ENCODE results near the gene ZNRF3. TPM values are rescaled to one million over a fixed set of nuclear protein-coding genes. Genes with fewer than 3 reads are reported as not detected.

The ZNRF3 gene
- total RNA-seq, 1 donor from 2014 or later: 5.8 TPM

- FAIRE-seq (no peak), DNase-seq (ENCODE audit: low read depth) (no peak)
- no peak overlapping the region for H3K27ac Mint-ChIP-seq (ENCODE audit: unreplicated experiment)
- Histone ChIP-seq H3K27me3 (ENCODE audit: insufficient read depth, low read length) (no peaks in the 10 kb centered on the region), H3K9ac (ENCODE audit: low read length) (no peak overlapping the region), H3K9me3 (ENCODE audit: insufficient read depth, low read depth, low read length) (no peaks in the 10 kb centered on the region), H4K20me1 (ENCODE audit: insufficient read depth, low read length) (no peaks in the 10 kb centered on the region), H3K27ac (ENCODE audit: low read depth, low read length) (no peak overlapping the region), H3K4me3 (ENCODE audit: insufficient read depth, low read depth, low read length) (no peak overlapping the region), H3K79me2 (ENCODE audit: insufficient read depth, low read length) (no peaks in the 10 kb centered on the region), H3K36me3 (ENCODE audit: insufficient read depth, low read length) (peaks cover 2% of the 10 kb centered on the region), H3K4me1 (ENCODE audit: insufficient read depth, low read length) (no peaks in the 10 kb centered on the region), H3K4me2 (ENCODE audit: low read length) (no peak overlapping the region), H2AFZ (ENCODE audit: low read depth, low read length) (no peak overlapping the region)
- peaks cover 4% of the 10 kb centered on the region for H3K4me1 Mint-ChIP-seq (ENCODE audit: low read depth, unreplicated experiment)
- peaks cover 7% of the 10 kb centered on the region for H3K36me3 Mint-ChIP-seq (ENCODE audit: low read depth, unreplicated experiment)
- no peaks in the 10 kb centered on the region for H3K27me3 Mint-ChIP-seq (ENCODE audit: low read depth, unreplicated experiment)
- TF ChIP-seq EZH2 (IDR thresholded peaks at IDR 0.05; ENCODE audit: insufficient read depth, low read length) (no peak), CTCF (IDR thresholded peaks at IDR 0.05; ENCODE audit: insufficient read depth, low read depth, low read length) (no peak)
- no peak overlapping the region for H3K4me3 Mint-ChIP-seq (ENCODE audit: unreplicated experiment)
- H3K9me3 Mint-ChIP-seq (ENCODE audit: unreplicated experiment): no peaks in the 10 kb centered on the region
These were observed 131.4 kb downstream of the ZNRF3 start for GRCh38 chr22:29014773-29015172.

GRCh38 chr22:29016067-29016938, 132.9 kb downstream of the ZNRF3 start:
- H3K27me3 ChIP-seq (ENCODE audit: insufficient read depth, low read length): no peaks in the 10 kb centered on the region
- H4K20me1 ChIP-seq (ENCODE audit: insufficient read depth, low read length): no peaks in the 10 kb centered on the region
- H3K4me3 ChIP-seq (ENCODE audit: insufficient read depth, low read depth, low read length): no peak overlapping the region
- FAIRE-seq (no peak), DNase-seq (ENCODE audit: low read depth) (no peak)
- Mint-ChIP-seq H3K9me3 (ENCODE audit: unreplicated experiment) (peaks cover 3% of the 10 kb centered on the region), H3K4me3 (ENCODE audit: unreplicated experiment) (no peak overlapping the region), H3K36me3 (ENCODE audit: low read depth, unreplicated experiment) (peaks cover 7% of the 10 kb centered on the region), H3K4me1 (ENCODE audit: low read depth, unreplicated experiment) (peaks cover 4% of the 10 kb centered on the region), H3K27me3 (ENCODE audit: low read depth, unreplicated experiment) (no peaks in the 10 kb centered on the region), H3K27ac (ENCODE audit: unreplicated experiment) (no peak overlapping the region)
- no peaks in the 10 kb centered on the region for H3K79me2 ChIP-seq (ENCODE audit: insufficient read depth, low read length)
- no peak overlapping the region for H2AFZ ChIP-seq (ENCODE audit: low read depth, low read length)
- no peak overlapping the region for H3K4me2 ChIP-seq (ENCODE audit: low read length)
- no peak overlapping the region for H3K27ac ChIP-seq (ENCODE audit: low read depth, low read length)
- no peaks in the 10 kb centered on the region for H3K9me3 ChIP-seq (ENCODE audit: insufficient read depth, low read depth, low read length)
- TF ChIP-seq CTCF (IDR thresholded peaks at IDR 0.05; ENCODE audit: insufficient read depth, low read depth, low read length) (no peak), EZH2 (IDR thresholded peaks at IDR 0.05; ENCODE audit: insufficient read depth, low read length) (no peak)
- no peaks in the 10 kb centered on the region for H3K4me1 ChIP-seq (ENCODE audit: insufficient read depth, low read length)
- no peak overlapping the region for H3K9ac ChIP-seq (ENCODE audit: low read length)
- H3K36me3 ChIP-seq (ENCODE audit: insufficient read depth, low read length): peaks cover 2% of the 10 kb centered on the region
